ENCODE results near the gene BCL2L11. TPM values are rescaled to one million over a fixed set of nuclear protein-coding genes. Genes with fewer than 3 reads are reported as not detected.

Gene BCL2L11
- total RNA-seq, 1 donor from 2014 or later: 24.5 TPM

- peaks cover 49% of the 10 kb centered on the region for H3K27me3 Mint-ChIP-seq (ENCODE audit: low read depth)
- H3K4me1 Mint-ChIP-seq: peaks cover 33% of the 10 kb centered on the region
Measured at GRCh38 chr2:111118481-111118980, 2.2 kb upstream of the BCL2L11 start.

GRCh38 chr2:111118981-111119821 is 1.5 kb upstream of the BCL2L11 start:
- peak overlapping the region; percentile 71 for H3K4me3 Mint-ChIP-seq
- peaks cover 47% of the 10 kb centered on the region for H3K27me3 Mint-ChIP-seq (ENCODE audit: low read depth)
- no peak overlapping the region for H3K27ac Mint-ChIP-seq
- H3K9me3 Mint-ChIP-seq: no peaks in the 10 kb centered on the region
- no peak for TF ChIP-seq CTCF (IDR thresholded peaks at IDR 0.05; ENCODE audit: unreplicated experiment)
- DNase-seq (ENCODE audit: low spot score in 2 of 2, unreplicated experiment in 2 of 2): peak in 1 of 2 experiments; percentile 52
- H3K4me1 Mint-ChIP-seq: peaks cover 36% of the 10 kb centered on the region
- H3K36me3 Mint-ChIP-seq: no peaks in the 10 kb centered on the region

More at GRCh38 chr2:111118481-111118980, 2.2 kb upstream of the BCL2L11 start:
- H3K27ac Mint-ChIP-seq: peak overlapping the region; percentile 44
- H3K9me3 Mint-ChIP-seq: no peaks in the 10 kb centered on the region
- no peak for TF ChIP-seq CTCF (IDR thresholded peaks at IDR 0.05; ENCODE audit: unreplicated experiment)
- peak overlapping the region; percentile 71 for H3K4me3 Mint-ChIP-seq
- peak in 1 of 2 experiments; percentile 40 for DNase-seq (ENCODE audit: low spot score in 2 of 2, unreplicated experiment in 2 of 2)
- H3K36me3 Mint-ChIP-seq: no peaks in the 10 kb centered on the region

- peak in 1 of 2 experiments; percentile 40 for DNase-seq (ENCODE audit: low spot score in 2 of 2, unreplicated experiment in 2 of 2)
- H3K27me3 Mint-ChIP-seq (ENCODE audit: low read depth): peaks cover 43% of the 10 kb centered on the region
Measured at GRCh38 chr2:111119822-111120252, 877 bp upstream of the BCL2L11 start.

GRCh38 chr2:111121028-111121827 is 514 bp downstream of the BCL2L11 start:
- no peak for TF ChIP-seq CTCF (IDR thresholded peaks at IDR 0.05; ENCODE audit: unreplicated experiment)
- Mint-ChIP-seq H3K27ac (peak overlapping the region; percentile 97), H3K9me3 (no peaks in the 10 kb centered on the region), H3K4me1 (peaks cover 51% of the 10 kb centered on the region), H3K4me3 (peak overlapping the region; percentile 90), H3K36me3 (peaks cover 4% of the 10 kb centered on the region), H3K27me3 (ENCODE audit: low read depth) (peaks cover 38% of the 10 kb centered on the region)
- DNase-seq (ENCODE audit: low spot score in 2 of 2, unreplicated experiment in 2 of 2): peak; percentile 39 to 70

More at GRCh38 chr2:111119822-111120252, 877 bp upstream of the BCL2L11 start:
- peaks cover 2% of the 10 kb centered on the region for H3K36me3 Mint-ChIP-seq
- H3K27ac Mint-ChIP-seq: no peak overlapping the region
- peak overlapping the region; percentile 71 for H3K4me3 Mint-ChIP-seq
- no peak for TF ChIP-seq CTCF (IDR thresholded peaks at IDR 0.05; ENCODE audit: unreplicated experiment)
- H3K4me1 Mint-ChIP-seq: peaks cover 39% of the 10 kb centered on the region
- H3K9me3 Mint-ChIP-seq: no peaks in the 10 kb centered on the region

- Mint-ChIP-seq H3K36me3 (peaks cover 11% of the 10 kb centered on the region), H3K4me3 (peak overlapping the region; percentile 90), H3K27ac (peak overlapping the region; percentile 97), H3K9me3 (no peaks in the 10 kb centered on the region), H3K4me1 (peaks cover 56% of the 10 kb centered on the region), H3K27me3 (ENCODE audit: low read depth) (peaks cover 30% of the 10 kb centered on the region)
- no peak for TF ChIP-seq CTCF (IDR thresholded peaks at IDR 0.05; ENCODE audit: unreplicated experiment)
- peak; percentile 77 to 90 for DNase-seq (ENCODE audit: low spot score in 2 of 2, unreplicated experiment in 2 of 2)
Measured at GRCh38 chr2:111121828-111122630, 1.3 kb downstream of the BCL2L11 start.

All from mesothelial cell of epicardium (in vitro differentiated cells).